ENCODE results near the gene GNG4.
"Not testable (repeated sequence)": the region's sequence is repeated elsewhere in the genome, so short reads cannot be mapped to it uniquely, and the experiment has no call there.

GNG4 gene

DNA sequence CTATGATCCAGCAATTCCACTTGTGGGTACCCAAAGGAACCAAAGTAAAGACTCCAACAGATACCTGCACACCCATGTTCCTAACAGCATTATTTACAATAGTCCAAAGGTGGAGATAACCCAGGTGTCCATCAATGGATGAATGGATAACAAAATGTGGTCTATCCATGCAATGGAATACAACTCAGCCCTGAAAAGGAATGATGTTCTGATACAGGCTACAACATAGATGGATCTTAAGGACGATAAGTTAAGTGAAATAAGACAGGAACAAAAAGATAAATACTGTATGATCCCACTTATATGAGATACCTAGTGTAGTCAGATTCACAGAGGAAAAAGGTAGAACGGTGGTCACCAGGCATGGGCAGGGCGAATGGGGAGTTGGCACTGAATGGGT lies 69.7 kb downstream of the GNG4 start:
- DNase-seq = no peak

DNA sequence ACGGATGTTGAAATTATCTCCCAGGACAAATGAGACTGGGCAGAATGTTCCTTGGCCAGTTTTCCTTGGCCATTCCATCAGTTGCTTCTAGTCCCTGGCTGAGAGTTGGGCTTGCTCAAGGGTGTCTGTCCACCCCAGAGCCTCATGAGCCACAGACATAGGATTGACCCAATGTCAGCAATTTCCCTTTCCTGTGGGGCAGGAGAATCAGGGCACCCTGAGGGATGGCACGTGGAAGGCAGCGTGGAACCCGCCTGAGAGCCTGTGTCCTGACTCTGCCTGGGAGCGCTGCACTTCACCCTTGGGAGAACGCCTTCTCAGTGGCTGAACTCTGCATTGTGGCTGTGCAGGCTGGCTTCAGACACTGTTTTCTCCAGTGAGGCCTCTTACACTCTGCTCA lies 74.0 kb downstream of the GNG4 start:
- no peak for DNase-seq

DNA sequence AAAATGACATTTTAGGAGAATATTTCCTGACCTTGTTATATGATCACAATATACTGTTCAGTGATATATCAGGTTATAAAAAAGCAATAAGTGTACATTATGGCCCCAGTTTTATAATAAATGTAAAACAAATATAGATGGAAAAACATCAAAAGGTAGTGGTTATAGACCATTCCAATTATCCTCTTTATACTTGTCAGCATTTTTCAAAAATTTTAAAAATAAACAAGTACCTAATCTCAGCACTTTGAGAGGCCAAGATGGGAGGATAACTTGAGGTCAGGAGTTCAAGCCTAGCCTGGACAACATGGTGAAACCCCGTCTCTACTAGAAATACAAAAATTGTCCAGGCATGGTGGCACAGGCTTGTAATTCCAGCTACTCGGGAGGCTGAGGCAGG lies 75.7 kb downstream of the GNG4 start:
- DNase-seq = no peak

DNA sequence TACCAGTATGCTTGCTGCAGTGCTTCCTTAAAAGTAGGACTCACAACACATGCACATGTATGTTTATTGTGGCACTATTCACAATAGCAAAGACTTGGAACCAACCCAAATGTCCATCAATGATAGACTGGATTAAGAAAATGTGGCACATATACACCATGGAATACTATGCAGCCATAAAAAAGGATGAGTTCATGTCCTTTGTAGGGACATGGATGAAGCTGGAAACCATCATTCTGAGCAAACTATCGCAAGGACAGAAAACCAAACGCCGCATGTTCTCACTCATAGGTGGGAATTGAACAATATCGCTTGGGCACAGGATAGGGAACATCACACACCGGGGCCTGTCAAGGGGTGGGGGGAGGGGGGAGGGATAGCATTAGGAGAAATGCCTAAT lies 76.6 kb downstream of the GNG4 start:
- not testable (repeated sequence) for DNase-seq

DNA sequence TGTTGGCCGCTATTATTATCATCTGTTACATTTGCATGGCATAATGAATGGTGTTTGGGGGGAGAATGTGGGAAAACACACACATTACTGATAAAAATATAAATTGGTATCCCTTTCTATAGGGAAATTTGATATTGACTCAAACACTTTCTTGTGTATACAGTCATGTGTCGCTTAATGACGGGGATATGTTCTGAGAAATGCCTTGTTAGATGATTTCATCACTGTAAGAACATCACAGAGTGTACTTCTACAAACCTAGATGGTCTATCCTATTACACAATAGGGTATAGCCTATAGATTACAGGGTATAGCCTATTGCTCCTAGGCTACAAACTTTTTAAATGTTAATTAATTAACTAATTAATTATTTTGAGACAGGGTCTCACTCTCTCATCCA lies 78.1 kb downstream of the GNG4 start:
- no peak for DNase-seq

DNA sequence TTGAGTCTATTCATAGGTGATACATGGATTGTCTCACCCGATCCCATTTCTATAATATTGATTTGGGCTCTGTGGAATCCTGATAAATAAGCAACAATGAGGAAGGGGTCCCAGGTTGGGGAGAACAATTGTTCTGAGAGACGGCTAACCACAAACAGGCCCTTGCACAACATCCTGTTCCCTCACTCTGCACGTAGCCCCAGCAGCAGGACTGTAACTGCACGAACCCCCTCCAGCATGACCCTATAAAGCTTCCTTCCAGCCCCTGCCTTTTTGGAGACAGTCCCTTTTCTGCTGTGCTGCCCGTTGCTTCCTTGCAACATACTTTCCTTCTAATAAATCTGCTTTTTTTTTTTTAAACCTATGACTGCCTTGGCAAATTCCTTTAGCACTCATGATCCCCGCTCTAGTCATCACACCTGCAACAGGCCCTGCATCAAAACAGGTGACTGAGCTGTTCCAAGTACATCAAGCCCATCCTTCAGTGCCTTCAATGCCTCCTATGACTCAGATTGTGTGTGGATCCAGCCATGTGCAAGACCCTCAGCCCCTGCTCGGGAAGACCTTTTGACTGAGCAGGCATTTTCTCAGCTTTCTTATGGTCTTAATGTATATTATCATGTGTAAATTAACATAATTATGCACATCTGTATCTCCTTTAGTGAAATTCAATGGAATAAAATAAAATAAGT lies 81.6 kb downstream of the GNG4 start:
- no peak for DNase-seq

DNA sequence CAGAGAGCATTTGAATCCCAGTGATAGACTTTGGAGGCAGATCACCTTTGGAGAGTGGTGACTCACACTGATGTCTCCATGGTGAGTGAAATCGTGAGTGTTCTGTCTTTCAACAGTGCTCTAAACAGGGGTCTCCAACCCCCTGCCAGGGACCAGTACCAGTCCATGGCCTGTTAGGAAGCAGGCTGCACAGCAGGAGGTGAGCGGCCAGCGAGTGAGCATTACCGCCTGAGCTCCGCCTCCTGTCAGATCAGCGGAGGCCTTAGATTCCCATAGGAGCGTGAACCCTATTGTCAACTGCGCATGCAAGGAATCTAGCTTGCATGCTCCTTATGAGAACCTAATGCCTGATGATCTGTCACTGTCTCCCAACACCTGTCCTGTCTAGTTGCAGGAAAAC lies 83.5 kb downstream of the GNG4 start:
- no peak for DNase-seq

DNA sequence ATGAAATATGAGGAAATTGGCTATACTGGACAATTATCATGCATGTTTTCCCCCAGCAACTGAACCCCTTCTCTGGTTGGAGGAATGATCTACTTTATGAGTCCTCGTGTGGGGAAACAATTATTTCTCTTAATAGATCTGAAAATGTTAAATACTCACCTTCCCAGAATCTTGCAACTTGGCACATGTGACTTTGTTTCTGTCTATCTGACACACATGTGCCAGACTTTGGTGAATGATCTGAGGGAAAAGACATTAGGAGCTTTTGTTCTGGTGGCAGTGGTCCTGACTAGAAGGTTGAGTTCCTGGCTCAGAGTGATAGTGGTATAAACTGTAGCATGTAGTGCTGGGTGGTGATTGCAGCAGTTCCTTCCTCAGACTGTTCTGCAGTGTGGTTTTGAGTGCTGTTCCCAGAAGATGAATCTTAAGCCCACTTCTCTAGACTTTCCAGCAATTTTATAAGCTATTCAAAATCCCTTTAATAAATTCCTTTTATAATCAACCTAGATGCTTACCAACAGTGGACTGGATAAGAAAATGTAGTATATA lies 86.0 kb downstream of the GNG4 start:
- DNase-seq = no peak

DNA sequence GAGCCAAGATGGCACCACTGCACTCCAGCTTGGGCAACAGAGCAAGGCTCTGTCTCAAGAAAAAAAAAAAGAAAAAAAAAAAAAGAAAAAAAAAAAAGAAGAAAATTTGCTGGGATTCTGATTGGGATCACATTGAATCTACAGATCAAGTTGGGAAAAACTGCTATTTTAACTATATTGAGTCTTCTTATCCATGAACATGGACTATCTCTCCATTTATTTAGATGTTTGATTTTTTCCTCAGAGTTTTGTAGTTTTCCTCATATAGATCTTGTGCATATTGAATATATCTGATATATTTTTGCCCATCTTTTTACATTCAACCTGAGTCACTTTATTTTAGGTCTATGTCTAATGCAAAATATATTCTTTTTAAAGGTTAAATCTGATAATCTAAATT lies 87.0 kb downstream of the GNG4 start:
- DNase-seq = no peak

DNA sequence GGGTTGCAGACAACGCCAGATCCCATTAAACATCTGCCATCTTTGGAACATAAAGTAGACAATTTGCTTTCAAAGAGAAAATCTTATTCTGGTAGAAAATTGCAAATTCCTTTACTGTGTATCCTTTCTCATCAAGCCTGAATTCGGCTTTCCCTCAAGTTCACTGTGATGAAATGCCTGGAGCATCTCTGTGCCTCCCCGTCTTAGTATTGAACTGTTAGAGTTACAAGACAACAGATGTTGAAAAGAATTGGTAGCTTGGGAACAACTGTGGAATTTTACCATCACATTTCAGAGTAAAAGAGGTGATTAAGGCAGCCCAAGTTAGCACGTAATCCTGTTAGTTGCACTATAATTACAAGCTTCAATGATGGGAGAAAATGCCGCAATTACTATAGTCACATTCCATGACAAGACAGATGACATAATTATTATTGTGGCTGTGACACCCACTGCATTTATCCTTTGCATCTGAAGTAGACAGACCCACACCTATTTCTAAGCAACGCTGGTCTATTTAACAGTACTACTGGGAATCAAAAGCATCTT lies 90.9 kb downstream of the GNG4 start:
- DNase-seq = no peak

DNA sequence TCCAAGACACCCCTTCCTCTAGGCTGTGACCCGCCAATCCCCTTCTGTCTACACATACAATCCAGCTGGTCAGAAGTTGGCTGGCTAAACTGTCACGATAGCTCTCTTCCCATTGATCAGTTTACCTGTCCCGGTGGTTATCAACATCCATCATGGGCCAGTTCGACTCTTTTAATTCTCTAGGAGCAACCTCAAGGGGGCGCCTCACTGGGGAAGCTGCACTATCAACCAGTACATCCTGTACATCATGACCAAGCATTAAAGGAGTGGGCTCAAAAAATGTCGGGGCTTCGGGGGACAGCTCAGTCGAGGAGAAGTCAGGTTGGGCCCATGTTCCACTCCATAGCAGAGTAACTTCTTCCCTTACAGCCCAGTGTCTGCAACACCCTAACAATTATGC lies 92.1 kb downstream of the GNG4 start:
- DNase-seq = no peak

DNA sequence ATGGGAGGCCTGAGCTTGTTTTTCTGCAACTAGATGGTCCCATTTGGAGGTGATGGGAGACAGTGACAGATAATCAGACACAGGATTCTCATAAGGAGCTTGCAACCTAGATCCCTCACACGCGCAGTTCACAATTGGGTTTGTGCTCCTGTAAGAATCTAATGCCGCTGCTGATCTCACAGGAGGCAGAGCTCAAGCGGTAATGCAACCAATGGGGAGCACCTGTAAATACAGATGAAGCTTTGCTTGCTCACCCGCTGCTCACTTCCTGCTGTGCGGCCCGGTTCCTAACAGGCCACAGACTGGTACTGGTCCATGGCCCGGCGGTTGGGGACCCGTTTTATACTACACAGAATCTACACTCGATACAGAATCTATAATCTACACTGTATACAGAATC lies 92.8 kb downstream of the GNG4 start:
- DNase-seq = no peak

DNA sequence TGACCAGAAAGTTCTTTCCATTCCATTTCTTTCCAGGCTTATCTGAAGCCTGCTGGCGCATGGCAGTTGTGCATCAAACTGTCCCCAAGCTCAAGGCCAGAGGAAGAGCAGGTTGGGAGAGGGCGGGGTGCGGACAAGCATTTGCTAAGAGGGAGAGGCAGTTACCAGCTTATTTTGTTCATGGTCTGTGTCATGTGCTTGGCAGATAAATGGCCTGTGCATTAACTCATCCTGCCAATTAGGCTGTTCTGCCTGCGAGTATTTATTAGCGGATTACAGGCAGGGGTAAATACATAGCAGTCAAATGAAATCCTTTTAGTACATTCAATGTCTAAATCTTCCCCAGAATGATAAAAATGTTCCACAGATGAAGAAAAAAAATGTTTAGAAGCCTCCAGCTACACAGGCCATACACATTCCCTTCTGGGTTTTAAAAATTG lies 96.5 kb downstream of the GNG4 start:
- DNase-seq = no peak

DNA sequence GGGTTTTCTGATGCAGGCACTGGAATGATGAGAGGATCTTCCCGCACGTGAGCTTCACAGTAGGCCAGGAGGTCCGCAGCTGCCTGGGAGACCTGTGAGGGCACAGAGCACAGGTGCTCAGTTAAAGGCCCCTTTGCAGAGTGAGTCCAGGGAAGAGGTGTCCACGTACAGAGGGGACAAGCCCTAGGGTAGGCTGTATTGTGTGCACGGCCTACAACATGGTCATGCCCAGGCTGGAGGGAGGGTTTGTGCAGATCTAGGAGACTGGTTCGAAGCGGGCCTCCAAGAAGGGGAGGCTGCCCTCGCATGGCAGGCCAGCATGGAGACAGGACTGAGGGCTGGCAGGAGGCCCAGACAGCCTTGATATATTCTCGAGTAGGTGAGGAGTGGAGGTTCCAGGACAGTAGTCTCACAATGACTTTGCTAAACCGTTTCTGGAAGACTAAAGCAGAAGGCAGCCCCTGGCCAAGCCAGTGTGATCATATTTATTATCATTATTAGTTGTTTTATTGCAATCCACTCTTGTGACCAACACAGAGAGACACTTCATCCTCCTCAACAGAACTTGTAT lies 97.4 kb downstream of the GNG4 start:
- no peak for DNase-seq

DNA sequence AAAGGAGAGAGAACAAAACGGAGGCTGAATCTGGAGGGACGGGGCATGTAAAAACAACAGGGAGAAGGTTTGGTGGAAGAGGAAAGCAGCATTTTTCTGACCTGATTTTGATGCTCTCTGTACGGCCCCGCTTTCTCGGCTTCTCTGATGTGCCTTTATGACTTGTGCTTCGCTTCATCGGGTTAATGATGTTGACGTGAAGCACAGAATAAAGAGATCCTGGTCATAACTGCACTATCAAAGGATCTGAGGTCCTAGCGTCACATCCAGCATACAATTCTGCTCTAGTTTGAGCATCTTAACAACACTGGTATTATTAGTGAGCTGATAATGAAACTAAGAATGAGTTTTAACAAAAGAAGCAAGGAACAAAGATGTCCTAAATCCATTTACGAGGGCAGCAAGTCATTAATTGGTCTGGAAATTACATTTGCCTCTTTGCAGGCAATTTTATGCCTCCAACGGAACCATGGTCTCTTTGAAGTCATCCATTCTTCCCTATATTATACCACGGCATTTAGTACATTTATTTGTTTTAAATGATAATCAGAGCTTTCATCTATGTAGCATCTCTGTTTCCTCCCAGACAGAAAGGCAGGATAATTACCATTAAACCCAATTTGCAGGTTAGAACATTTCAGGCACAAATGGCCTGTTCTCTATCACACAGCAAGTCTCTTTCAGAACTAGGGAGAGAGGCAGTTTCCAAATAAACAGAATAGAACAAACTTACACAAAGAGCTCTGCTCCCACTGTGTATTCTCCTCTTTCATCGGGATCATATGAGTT lies 100.0 kb downstream of the GNG4 start:
- DNase-seq = no peak

DNA sequence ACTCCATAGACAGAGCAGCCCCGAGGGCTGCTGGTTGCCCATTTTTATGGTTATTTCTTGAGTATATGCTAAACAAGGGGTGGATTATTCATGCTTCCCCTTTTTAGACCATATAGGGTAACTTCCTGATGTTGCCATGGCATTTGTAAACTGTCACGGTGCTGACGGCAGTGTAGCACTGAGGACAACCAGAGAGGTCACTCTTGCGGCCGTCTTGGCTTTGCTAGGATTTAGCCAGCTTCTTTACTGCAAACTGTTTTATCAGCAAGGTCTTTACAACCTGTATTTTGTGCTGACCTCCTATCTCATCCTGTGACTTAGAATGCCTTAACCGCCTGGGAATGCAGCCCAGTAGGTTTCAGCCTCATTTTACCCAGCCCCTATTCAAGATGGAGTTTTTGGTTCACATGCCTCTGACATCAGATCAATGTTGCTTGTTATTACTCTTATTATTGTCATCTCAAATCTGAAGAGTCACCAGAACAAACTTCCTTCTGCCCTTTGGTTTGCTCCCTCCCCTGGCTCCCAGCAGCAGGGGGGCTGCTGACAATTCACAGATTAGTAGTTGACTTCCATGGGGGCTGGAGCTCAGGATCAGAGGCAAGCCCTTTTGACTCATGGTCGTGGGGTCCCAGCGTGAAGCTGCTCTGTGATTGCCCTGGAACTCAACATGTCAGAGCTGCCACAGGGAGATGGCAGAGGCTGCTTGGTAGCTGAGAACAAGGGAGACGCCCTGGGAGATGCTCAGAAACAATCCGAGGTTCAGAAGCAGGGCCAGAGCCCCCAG lies 103.0 kb downstream of the GNG4 start:
- not testable (repeated sequence) for DNase-seq

DNA sequence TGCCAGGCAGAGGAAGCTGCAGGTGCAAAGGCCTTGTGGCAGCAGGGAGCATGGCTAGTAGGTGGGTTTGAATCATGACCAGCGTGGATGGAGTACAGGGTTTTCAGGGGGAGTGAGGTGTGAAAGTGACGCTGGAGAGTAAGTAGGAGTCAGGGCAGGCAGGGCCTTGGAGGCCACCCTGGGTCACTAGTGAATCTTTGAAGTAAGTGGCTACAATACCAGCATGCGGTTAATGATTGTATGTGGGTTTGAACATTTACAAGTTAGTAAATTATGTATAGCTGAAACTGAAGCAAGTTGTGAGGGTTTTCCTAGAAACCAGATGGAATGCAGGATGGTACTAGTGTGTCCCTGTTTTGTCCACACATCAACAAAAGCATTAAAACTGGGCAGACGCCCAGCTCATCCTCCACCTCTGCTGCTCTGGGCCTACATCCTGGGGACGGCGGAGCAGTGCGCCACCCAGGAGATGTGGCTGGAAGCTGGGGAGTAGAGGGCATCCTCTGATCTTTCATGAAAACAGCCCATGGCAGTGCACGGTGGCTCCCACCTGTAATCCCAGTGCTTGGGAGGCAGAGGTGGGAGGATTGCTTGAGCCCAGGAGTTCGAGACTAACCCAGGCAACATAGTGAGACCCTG lies 104.2 kb downstream of the GNG4 start:
- DNase-seq = no peak

DNA sequence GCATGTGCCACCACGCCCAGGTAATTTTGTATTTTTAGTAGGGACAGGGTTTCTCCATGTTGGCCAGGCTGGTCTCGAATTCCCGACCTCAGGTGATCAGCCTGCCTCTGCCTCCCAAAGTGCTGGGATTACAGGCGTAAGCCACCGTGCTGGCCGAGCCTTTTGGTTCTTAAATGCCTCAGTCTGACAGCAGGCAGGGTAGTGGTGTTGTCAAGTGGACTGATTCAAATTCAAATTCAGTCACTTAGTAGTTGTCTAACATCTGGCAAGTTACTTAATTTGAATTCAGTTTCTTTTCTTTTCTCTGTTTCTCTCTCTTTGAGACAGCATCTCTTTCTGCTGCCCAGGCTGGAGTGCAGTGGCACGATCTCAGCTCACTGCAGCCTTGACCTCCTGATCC lies 106.7 kb downstream of the GNG4 start:
- not testable (repeated sequence) for DNase-seq

DNA sequence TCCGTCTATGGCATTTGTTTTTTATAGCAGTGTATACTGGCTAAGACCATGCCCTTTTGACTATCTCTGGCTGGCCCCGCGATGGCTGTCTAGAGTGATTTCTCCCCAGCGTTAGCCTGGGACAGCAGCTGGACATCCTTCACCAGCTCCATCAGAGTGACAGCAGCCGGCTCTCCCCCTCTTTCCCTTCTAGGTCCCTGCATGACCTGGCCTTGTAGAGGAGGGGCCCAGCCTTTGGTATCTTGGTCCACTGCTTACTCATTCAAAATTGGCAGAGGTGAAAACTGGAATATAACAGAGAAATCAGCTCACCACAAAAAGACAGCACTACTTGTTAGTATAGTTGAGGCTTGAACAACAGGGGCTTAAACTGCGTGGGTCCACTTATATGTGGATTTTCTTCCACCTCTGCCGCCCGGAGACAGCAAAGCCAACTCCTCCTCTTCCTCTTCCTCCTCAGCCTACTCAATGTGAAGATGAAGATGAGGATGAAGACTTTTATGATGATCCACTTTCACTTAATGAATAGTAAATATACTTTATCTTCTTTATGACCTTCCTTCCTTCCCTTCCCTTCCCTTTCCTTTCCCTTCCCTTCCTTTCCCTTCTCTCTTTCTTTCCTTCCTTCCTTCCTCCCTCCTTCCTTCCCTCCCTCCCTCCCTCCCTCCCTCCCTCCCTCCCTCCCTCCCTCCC lies 116.0 kb downstream of the GNG4 start:
- DNase-seq = no peak

DNA sequence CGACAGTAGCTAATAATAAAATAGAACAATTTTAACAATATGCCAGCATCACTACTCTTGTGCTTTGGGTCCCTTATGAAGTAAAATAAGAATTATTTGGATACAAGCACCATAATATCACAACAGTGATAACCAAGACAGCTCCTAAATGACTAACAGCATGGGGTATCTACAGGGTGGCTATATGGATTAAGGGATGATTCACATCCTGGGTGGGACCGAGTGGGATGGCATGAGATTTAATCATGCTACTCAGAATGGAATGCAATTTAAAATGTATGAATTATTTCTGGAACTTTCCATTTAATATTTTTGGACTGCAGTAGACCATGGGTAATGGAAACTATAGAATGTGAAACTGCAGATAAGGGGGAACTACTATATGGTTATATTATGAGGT lies 117.2 kb downstream of the GNG4 start:
- DNase-seq = no peak

DNA sequence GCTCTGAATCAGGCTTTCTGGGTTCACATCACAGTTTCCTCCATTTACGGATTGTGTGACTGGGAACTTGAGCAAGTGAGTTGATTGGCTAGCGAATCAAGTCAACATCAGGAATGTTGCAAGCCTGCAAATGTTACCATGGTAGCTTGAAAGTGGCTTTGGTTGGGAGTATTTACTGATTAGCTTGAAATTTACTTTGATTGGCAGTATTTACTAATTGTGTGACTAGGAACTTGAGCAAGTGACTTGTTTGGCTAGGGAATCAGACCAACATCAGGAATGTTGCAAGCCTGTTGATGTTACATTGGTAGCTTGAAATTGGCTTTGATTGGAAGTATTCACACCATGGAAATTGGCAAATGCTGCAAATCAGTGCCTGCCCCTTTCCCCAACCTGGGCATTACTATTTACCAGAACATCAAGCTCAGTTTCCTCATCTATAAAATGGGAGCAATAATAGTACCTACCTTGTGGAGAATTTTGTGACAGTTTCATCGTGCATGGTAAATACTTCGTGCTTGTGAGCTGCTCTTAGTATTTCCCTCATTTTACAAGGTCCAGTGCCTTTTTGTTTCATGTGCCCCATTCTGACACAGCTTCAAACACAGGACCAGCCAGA lies 122.3 kb downstream of the GNG4 start:
- no peak for DNase-seq

All from NCI-H774 (cell line).